Activated naive CD4-positive, alpha-beta T cell treated with anti-CD3 and anti-CD28 coated beads, Interleukin-2, amount 50 U/mL, for 72 hours (primary cell): ENCODE data around the gene PLCD3. TPM values are rescaled to one million over a fixed set of nuclear protein-coding genes. Genes with fewer than 3 reads are reported as not detected.

ENCODE experiments used
- ATAC-seq, 2 donors: fragments of 150-1000 bp; cut with Tn5 transposase; 2 replicates each; pipeline ENCODE4 v1.10.0; 2021; ENCODE audit warnings: mild to moderate bottlenecking in 2 of 2, moderate library complexity in 2 of 2
- DNase-seq, 2 donors: peaks; one replicate each; pipeline ENCODE4 v3.0.0; 2021 to 2022; ENCODE audit warnings: low spot score in 2 of 2
- H3K27ac Mint-ChIP-seq, 2 donors: one replicate each; pipeline ENCODE4 v1.8.0; 2022; ENCODE audit warnings: mild to moderate bottlenecking in 2 of 2, mixed read lengths in 2 of 2
- H3K36me3 Mint-ChIP-seq, 2 donors: one replicate each; pipeline ENCODE4 v1.8.0; 2022; ENCODE audit warnings: mixed read lengths in 2 of 2
- H3K9me3 Mint-ChIP-seq, 2 donors: one replicate each; pipeline ENCODE4 v1.8.0; 2022; ENCODE audit warnings: mixed read lengths in 2 of 2
- total RNA-seq, 2 donors: library from RNA; stranded (reverse); gene quantifications; one replicate each; pipeline ENCODE4 v1.2.3, GENCODE V29; 2022

The PLCD3 gene
- total RNA-seq, 2 donors from 2014 or later = 3.9 to 7.7 TPM

DNA sequence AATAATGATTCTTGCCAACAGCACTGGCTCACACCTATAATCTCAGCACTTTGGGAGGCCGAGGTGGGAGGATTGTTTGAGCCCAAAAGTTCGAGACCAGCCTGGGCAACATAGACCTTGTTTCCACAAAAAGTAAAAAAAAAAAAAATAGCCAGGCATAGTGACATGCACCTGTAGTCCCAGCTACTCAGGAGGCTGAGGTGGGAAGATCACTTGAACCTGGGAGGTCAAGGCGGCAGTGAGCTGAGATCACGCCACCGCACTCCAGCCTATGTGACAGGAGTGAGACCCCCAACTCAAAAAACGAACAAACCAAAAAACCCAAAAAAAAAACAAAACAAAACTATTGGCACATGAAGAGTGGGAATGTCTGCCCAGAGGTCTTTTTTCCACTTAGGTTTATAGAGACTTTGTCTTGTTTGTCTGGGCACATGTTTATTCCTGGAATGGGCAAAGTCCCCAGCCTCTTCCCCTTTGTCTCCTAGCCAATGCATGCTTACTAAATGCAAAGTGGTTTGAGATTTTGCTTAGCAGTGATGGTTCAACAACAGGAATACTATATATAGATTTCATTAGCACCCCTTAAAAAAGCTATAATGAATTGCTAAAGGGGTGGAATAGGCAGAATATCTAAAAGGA is 45.3 kb downstream of the PLCD3 start:
- Mint-ChIP-seq H3K9me3 (no peaks in the 10 kb centered on the region), H3K36me3 (peaks cover 0 to 7% of the 10 kb centered on the region in 2 donors), H3K27ac (peak overlapping the region in 1 of 2 donors; percentile 23)
- no peak for ATAC-seq
- no peak for DNase-seq

DNA sequence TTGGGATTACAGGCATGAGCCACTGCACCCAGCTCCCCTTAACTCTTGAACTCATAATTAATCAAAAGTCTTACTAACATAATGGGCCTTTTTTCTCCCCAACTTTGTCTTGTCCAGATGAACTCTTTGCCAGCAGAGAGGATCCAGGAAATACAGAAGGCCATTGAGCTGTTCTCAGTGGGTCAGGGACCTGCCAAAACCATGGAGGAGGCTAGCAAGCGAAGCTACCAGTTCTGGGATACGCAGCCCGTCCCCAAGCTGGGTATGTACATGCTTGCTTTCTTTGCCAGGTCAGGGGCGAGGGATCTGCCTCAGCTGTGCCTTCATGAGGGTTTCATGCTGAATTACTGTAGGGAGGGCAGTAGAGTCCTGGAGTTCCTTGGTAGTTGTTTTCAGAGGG is 45.9 kb downstream of the PLCD3 start:
- Mint-ChIP-seq H3K27ac (no peak overlapping the region), H3K36me3 (peaks cover 4 to 10% of the 10 kb centered on the region in 2 donors), H3K9me3 (no peaks in the 10 kb centered on the region)
- ATAC-seq (no peak), DNase-seq (no peak)

DNA sequence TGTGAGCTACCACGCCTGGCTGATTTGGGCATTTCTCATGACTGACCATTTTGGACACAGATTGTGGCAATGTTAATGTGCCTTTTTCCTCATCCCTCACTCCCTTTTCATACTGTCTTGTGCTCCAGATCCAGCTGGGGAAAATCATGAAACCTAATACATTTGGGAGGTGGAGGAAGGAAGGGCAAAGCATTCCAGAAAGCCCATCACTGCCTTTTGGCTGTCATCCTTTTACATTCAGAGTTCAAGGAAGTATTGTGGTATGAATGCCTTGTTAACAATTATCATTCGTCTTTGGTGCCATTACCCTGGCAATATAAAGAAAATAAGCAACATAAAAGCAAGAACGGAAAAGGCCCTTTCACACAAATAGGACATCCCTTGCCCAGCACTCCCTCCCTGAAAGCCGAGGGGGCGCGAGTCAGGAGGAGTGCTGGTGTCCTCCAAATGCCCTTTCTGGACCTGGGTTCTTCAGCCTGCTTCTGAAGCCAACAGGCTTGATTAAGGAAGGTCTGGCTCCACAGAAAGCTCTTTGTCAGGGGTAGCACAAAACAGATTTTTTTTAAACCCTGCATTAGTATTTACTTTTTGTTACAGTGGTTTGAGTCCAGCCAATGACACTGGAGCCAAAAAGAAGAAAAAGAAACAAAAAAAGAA is 51.1 kb downstream of the PLCD3 start:
- ATAC-seq (no peak), DNase-seq (no peak)
- H3K27ac Mint-ChIP-seq = peak overlapping the region in 1 of 2 donors; percentile 69
- H3K36me3 Mint-ChIP-seq = peaks cover 7 to 10% of the 10 kb centered on the region in 2 donors
- H3K9me3 Mint-ChIP-seq = no peaks in the 10 kb centered on the region

DNA sequence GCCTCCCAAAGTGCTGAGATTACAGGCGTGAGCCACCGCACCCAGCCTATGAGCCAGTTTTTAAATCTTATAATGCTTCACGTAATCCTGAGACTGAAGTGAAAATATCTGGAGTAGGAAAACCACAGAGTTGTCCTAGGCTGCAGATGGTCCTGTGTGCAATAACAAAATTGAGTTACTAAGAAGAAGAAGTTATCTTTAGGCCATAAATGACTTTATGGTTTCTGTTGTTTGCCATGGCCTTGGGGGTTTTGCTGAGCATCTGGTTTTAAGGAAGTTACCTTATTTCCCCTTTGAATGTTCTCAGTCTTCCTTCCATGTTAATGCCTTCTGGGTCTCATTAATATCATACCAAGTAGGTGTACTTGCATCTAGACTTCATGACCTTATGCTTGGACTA is 54.7 kb downstream of the PLCD3 start:
- peaks cover 14 to 24% of the 10 kb centered on the region in 2 donors for H3K36me3 Mint-ChIP-seq
- peak overlapping the region in 1 of 2 donors; percentile 29 for H3K27ac Mint-ChIP-seq
- DNase-seq (no peak), ATAC-seq (peak; percentile 30 to 78)
- H3K9me3 Mint-ChIP-seq = no peaks in the 10 kb centered on the region

DNA sequence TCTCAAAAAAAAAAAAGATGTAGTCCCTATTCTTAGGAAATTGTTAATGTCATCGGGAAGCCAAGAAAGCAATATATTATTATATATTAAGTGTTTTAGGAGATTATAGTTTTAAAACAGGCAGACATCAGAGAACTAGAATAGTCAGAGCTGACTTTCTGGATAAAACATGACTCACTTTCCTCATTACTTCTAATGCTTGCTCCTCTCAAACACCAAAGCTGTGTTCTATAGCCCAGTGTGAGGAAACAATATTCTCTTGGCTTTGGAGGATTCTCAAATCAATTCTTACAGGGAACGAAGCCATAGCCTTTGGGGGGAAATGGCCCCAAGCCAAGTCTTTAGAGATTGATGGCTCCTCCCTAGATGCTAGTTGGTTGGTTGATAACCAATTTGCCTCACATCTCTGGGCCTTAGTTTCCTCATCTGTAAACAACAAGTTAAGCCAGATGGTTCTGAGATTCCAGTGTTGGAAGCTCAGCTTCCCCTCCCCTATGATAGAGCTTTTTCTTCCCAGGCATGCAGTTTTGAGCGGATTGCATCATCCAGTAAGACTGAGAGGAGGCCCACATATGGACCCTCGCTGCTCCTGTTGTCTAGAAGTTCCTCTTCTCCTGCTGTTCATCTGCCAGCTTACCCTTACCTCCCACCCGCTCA is 58.8 kb downstream of the PLCD3 start:
- peak overlapping the region in 1 of 2 donors; percentile 70 for H3K27ac Mint-ChIP-seq
- no peak for DNase-seq

DNA sequence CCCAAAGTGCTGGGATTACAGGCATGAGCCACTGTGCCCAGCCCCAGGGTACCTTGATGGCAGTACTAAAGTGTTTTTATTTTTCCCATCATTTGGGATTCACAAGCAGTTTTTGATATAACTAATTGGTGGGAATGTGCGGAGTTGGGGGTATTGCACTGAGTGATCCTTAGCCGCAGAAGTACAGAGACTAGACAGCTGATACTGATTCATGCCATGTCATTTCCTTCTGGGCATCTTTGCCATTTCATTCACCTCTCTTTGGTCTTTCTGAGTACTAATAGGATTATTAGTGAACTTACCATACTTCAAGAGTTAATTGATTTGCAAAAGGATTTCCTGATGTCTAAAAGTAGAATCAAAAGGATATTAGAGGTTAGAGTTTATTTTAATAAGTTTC is 61.5 kb downstream of the PLCD3 start:
- Mint-ChIP-seq H3K36me3 (peaks cover 7 to 27% of the 10 kb centered on the region in 2 donors), H3K9me3 (no peaks in the 10 kb centered on the region), H3K27ac (peak overlapping the region in 1 of 2 donors; percentile 22)
- DNase-seq = no peak
- no peak for ATAC-seq

More for the DNA sequence above, 58.8 kb downstream of the PLCD3 start:
- H3K36me3 Mint-ChIP-seq = peaks cover 7 to 21% of the 10 kb centered on the region in 2 donors
- no peak for ATAC-seq
- H3K9me3 Mint-ChIP-seq = no peaks in the 10 kb centered on the region

DNA sequence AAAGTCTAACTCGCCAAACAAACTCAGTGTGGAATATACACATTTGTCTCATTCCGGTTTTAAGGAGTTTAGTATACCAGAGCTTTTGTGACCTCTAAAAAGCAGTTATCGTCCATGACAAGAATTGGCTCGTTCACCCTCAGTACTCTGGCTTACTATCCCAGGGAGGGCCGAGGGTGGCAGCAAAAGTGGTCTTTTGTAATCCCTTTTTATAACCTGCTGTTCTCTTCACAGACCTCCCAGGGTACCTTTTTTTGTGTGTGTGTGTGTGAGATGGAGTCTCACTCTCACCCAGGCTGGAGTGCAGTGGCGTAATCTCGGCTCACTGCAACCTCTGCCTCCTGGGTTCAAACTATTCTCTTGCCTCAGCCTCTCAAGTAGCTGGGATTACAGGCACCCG is 62.3 kb downstream of the PLCD3 start:
- peaks cover 7 to 27% of the 10 kb centered on the region in 2 donors for H3K36me3 Mint-ChIP-seq
- no peaks in the 10 kb centered on the region for H3K9me3 Mint-ChIP-seq
- peak overlapping the region in 1 of 2 donors; percentile 50 for H3K27ac Mint-ChIP-seq
- DNase-seq (no peak), ATAC-seq (no peak)

DNA sequence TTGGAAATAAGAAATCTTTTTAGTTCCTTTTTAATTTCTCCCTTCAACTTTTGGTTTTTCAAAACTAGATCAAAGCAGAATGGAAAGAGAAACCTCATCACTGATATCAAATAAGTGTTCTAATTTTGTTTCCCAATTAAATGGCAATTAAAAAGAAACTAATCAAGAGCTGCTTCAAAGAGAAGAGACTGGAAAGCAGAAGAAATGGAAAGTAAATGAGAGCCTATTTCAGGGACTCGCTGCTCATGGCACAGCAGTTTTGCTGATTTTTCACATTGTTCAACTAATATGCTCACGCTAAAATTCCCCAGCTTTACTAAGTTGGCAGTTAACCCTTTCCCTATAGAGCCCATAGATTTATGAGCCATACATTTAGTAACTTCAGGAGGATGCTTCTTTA is 64.7 kb downstream of the PLCD3 start:
- Mint-ChIP-seq H3K9me3 (no peaks in the 10 kb centered on the region), H3K36me3 (peaks cover 0 to 19% of the 10 kb centered on the region in 2 donors), H3K27ac (no peak overlapping the region)
- ATAC-seq = no peak
- no peak for DNase-seq

DNA sequence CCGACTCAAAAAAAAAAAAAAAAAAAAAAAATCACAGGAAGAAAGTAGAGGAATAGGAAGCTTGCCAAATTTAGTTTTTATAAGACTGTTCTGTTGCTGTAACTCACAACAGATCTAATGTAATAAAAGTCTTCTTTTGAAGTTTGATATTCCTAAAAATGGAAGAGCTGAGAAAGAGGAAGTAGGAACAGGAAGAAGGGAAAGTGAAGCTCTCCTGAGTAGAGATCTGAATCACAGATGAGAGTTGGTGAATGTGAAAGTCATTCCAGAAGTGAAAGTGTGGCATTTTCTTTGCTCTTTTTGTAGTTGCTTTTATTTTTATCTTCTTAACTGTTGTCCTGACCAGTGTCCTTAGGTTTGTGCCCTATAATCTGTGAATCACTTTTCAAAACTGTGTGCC is 69.1 kb downstream of the PLCD3 start:
- peak overlapping the region; percentile 56 to 87 for H3K27ac Mint-ChIP-seq
- H3K9me3 Mint-ChIP-seq = no peaks in the 10 kb centered on the region
- peaks cover 21 to 30% of the 10 kb centered on the region in 2 donors for H3K36me3 Mint-ChIP-seq
- no peak for DNase-seq
- ATAC-seq = peak in 1 of 2 donors; percentile 4

DNA sequence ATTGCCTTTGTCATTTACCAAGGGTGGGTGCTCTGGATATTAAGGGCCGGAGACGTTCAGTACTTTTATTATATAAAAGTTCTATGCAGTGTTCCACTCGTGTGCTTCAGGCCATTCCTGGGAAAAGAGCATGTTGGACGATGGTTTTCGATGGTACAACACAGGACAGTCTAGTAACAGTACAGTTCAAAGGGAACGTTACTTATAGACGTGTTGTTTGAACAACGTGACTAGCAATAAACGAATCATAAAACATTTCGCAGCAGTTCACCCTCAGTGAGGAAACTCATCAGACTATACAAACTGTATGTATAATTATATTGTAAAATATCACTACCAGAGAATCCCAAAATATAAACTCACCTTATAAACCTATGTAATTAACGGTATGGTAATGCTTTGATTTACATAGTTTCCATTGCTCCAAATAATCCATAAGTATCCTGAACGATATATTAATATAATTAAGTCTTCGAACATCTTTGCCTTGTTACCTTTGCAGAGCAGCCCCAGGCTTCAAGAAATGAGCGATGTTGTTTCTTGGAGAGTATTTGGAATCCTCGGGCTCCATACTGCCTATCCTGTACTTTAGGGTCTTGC is 70.6 kb downstream of the PLCD3 start:
- peak overlapping the region; percentile 87 to 100 for H3K27ac Mint-ChIP-seq
- no peaks in the 10 kb centered on the region for H3K9me3 Mint-ChIP-seq
- ATAC-seq (peak in 1 of 2 donors; percentile 0), DNase-seq (no peak)
- H3K36me3 Mint-ChIP-seq = peaks cover 21% of the 10 kb centered on the region in 2 donors

DNA sequence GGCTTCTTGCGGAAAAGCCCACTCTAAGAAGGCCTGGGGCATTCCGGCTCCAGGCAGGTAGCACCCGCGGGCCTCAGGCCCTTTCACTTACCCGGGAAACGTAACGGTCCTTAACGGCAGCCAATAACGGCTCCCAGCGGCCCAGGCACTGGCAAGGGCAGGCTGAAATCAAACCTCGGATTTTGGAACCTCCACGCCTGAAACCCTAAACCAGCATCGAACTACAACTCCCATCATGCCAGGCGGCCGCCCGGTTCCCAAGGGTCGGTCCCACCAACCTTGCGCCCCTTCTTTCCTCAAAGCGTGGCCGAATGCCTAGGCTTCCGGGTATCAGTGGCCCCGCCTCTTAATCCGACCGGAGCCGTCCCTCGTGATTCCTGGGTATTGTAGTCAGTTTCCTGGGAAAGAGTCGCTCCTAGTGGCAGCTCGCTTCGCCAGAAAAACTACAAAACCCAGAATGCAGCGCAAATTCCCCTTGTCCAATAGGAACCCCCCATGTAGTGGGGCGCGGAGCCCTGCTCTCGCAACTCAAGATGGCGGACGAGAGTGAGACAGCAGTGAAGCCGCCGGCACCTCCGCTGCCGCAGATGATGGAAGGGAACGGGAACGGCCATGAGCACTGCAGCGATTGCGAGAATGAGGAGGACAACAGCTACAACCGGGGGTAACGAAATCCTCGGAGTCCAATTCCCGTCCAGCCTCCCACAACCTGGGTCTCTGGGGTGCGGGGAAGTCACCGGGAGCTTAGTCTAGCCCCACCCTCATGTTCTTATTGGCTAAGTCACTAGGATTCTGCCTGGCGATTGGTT is 71.3 kb downstream of the PLCD3 start, which contains the start of gene NMT1:
Gene NMT1 (plus strand): TSS at position 521 of the 809 bp plus-strand sequence. CDS start 13 bp downstream, at position 534.
- Mint-ChIP-seq H3K36me3 (peaks cover 21% of the 10 kb centered on the region in 2 donors), H3K27ac (peak within 1 kb of the TSS; percentile 87 to 100), H3K9me3 (no peaks in the 10 kb centered on the region)
- DNase-seq = peak; percentile 92 to 97
- peak; percentile 91 for ATAC-seq

DNA sequence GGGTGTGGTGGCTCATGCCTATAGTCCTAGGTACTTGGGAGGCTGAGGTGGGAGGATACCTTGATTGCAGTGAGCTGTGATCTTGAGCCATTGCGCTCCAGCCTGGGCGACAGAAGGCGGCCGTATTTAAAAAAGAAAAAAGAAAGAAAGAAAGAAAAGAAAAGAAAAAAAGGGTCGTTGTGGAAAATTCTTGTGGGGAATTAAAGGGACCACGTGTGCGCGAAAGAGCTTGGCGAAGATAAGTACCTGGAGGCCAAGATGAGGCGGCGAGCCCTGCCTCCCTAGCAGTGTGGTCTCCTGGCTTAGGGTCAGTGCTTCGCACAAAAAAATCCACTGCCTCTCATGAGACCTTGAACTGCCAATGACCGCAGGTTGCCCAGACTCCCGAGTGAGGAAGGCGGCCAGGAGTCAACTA is 71.9 kb downstream of the PLCD3 start:
- H3K36me3 Mint-ChIP-seq = peaks cover 21% of the 10 kb centered on the region in 2 donors
- peak in 1 of 2 donors; percentile 0 for ATAC-seq
- no peak for DNase-seq

More for the DNA sequence above, 71.9 kb downstream of the PLCD3 start:
- Mint-ChIP-seq H3K27ac (peak overlapping the region; percentile 87 to 100), H3K9me3 (no peaks in the 10 kb centered on the region)

Other genes with a start within 250 kb of the PLCD3 start
- gene EFTUD2, start 233.1 kb downstream of the PLCD3 start, total RNA-seq = 100 to 1,000 TPM in 1 of 2 donors, 10 to 100 TPM in 1; 77.8 to 186 TPM
- not detected for gene GFAP, start 217.0 kb downstream of the PLCD3 start, total RNA-seq
- gene KIF18B, start 184.7 kb downstream of the PLCD3 start, total RNA-seq = 10 to 100 TPM; 49.8 to 90.8 TPM
- under 1 TPM in 1 of 2 donors, not detected in 1; 0.18 TPM for gene C1QL1, start 164.2 kb downstream of the PLCD3 start, total RNA-seq
- 10 to 100 TPM; 38.9 to 93.4 TPM for gene DCAKD, start 80.9 kb downstream of the PLCD3 start, total RNA-seq
- 100 to 1,000 TPM; 130 to 270 TPM for gene NMT1, start 71.2 kb downstream of the PLCD3 start, total RNA-seq
- gene ACBD4, start 3.2 kb upstream of the PLCD3 start, total RNA-seq = 10 to 100 TPM; 12.9 to 18.9 TPM
- gene HEXIM1, start 16.0 kb upstream of the PLCD3 start, total RNA-seq = 10 to 100 TPM; 50.9 to 93.3 TPM
- 1 to 10 TPM; 6.0 to 6.3 TPM for gene HEXIM2, start 29.4 kb upstream of the PLCD3 start, total RNA-seq
- 100 to 1,000 TPM; 221 to 735 TPM for gene FMNL1, start 89.4 kb upstream of the PLCD3 start, total RNA-seq
- under 1 TPM; 0.37 to 0.50 TPM for gene SPATA32, start 129.6 kb upstream of the PLCD3 start, total RNA-seq
- 10 to 100 TPM; 38.4 to 54.4 TPM for gene MAP3K14, start 184.5 kb upstream of the PLCD3 start, total RNA-seq